Measurements from ENCODE around the gene SEMA4B.

The SEMA4B gene

DNA sequence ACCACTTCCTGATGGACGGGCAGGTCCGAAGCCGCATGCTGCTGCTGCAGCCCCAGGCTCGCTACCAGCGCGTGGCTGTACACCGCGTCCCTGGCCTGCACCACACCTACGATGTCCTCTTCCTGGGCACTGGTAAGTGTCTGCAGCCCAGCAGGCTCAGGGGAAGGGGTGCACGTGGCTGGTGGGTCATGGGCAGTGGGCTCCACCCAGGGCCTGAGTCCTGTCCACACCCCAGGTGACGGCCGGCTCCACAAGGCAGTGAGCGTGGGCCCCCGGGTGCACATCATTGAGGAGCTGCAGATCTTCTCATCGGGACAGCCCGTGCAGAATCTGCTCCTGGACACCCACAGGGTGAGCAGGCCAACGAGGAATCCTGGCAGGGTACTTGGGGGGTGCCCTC, 23.9 kb downstream of the SEMA4B start:
- no peak for DNase-seq (ENCODE audit: low spot score)
- no peak for FAIRE-seq

- FAIRE-seq (no peak), DNase-seq (ENCODE audit: low spot score) (no peak)
Measured at GRCh38 chr15:90225504-90226234, 24.5 kb downstream of the SEMA4B start.

DNA sequence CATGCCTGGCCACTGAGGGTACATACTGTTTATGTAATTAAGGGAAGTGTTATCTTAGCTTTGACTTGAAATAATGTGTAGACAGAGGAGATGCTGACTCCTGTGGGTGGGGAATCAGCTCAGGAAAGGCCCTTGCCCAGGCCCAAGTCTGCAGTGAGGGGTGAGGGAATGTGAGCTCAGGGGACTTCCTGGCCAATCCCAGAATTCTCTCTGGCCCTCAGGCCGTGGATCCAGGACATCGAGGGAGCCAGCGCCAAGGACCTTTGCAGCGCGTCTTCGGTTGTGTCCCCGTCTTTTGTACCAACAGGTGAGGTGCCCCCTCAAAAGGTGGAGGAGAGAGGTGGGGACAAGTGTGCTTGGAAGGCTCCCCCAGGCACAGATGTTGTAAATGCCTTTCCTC, 26.2 kb downstream of the SEMA4B start:
- no peak for DNase-seq (ENCODE audit: low spot score)
- FAIRE-seq: no peak

DNA sequence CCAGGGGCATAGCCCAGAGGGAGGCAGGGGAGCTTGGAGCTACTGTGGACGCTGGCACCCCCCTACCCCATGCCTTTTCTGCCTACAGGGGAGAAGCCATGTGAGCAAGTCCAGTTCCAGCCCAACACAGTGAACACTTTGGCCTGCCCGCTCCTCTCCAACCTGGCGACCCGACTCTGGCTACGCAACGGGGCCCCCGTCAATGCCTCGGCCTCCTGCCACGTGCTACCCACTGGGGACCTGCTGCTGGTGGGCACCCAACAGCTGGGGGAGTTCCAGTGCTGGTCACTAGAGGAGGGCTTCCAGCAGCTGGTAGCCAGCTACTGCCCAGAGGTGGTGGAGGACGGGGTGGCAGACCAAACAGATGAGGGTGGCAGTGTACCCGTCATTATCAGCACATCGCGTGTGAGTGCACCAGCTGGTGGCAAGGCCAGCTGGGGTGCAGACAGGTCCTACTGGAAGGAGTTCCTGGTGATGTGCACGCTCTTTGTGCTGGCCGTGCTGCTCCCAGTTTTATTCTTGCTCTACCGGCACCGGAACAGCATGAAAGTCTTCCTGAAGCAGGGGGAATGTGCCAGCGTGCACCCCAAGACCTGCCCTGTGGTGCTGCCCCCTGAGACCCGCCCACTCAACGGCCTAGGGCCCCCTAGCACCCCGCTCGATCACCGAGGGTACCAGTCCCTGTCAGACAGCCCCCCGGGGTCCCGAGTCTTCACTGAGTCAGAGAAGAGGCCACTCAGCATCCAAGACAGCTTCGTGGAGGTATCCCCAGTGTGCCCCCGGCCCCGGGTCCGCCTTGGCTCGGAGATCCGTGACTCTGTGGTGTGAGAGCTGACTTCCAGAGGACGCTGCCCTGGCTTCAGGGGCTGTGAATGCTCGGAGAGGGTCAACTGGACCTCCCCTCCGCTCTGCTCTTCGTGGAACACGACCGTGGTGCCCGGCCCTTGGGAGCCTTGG, 27.0 kb downstream of the SEMA4B start:
- no peak for DNase-seq (ENCODE audit: low spot score)
- no peak for FAIRE-seq

GRCh38 chr15:90228960-90229359, 27.8 kb downstream of the SEMA4B start:
- no peak for FAIRE-seq
- DNase-seq (ENCODE audit: low spot score): no peak

DNA sequence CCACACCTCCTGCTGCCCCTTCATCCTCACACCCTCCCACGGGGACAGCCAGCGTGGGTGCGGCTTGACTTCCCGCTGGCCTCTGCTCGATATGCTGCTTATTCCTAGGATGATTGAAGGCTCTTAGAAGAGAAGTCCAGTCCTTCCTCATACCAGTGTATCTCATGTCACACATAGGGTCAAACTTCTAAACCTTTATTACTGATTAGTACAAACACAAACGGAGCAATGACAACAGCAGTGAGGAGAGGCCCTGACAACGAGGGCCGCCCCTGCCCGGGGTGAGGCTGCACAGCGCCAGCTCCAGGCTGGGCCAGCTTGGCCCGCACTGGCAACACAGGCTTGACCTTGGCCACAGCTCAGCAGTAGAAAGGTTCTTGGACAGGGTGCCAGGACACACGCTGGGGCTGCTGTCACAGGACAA, 29.0 kb downstream of the SEMA4B start:
- no peak for FAIRE-seq
- DNase-seq (ENCODE audit: low spot score): no peak

DNA sequence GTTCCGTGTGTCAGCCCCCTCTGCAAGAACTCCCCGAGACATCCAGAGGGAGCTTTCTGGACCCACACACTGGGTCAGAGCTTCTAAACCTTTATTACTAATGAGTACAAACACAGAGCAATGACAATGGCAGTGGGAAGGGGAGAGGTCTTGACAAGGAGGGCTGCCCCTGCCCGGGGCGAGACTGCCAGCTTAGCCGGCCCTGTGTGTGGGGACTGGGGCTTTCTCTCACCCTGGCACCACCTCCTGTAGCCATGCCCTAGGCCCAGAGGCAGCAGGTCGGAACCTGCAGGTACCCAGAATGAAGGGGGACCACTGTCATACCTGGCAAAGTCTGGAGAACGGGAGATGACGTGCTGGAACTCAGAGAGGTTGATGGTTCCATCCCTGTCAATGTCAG, 29.5 kb downstream of the SEMA4B start:
- DNase-seq (ENCODE audit: low spot score) (no peak), FAIRE-seq (no peak)

- DNase-seq (ENCODE audit: low spot score) (no peak), FAIRE-seq (no peak)
Measured at GRCh38 chr15:90231028-90232017, 30.2 kb downstream of the SEMA4B start.

GRCh38 chr15:90232196-90232595, 31.1 kb downstream of the SEMA4B start:
- FAIRE-seq (no peak), DNase-seq (ENCODE audit: low spot score) (peak; percentile 54)

- FAIRE-seq (no peak), DNase-seq (ENCODE audit: low spot score) (no peak)
Measured at GRCh38 chr15:90232941-90233386, 31.8 kb downstream of the SEMA4B start.

- DNase-seq (ENCODE audit: low spot score) (peak; percentile 91), FAIRE-seq (no peak)
Measured at GRCh38 chr15:90233387-90234095, 32.4 kb downstream of the SEMA4B start, which contains the start of gene CIB1. Gene CIB1, minus strand, starts transcription at chr15:90233941. Its CDS starts 56 bp downstream, at chr15:90233885.

DNA sequence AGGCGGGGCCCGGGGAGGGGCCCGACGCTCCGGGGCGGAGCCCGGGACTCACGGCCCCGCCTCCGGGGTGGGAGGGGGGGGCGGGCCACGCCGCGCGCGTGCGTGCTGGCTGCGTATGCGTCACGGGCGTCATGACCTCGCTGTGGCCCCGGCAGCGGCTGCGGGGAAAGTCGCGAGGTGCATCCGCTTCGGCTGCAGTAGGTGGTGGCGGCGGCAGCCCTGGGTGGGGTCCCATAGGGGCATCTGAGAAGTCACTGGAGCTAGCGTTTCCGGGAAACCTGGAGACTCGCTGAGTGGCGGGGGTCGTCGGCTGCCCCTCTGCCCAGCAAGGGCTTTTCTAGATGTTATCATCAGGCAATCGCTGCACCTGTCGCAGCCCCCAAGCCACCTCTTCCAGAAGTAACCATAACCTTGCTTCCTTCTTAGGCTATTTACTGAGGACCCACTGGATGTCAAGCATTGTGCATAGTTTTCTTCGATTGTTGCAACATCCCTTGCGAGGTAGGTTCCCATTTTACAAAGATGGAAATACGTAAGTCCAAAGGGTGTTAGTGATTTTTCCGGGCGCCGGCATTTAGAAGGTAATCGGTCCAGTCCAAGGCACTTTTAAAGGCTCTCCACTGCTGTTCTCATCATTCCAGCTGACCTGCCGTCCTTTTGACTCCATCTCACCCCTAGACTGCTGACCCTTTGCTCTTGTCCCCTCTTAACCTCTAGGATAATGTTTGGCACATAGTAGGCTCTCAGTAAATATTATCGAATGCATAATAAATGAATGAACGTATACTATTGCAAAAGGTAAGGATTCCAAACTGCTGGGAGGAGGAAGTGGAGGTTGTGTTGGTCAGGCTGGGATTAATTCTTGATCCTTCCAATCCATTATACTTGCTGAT, 33.2 kb downstream of the SEMA4B start, which contains the start of gene GDPGP1:
TSS of gene GDPGP1 (plus strand) at position 114 of the 893 bp plus-strand sequence. CDS start 6,700 bp downstream, outside the sequence.
- FAIRE-seq: no peak
- DNase-seq (ENCODE audit: low spot score): no peak

GRCh38 chr15:90239371-90239770, 38.2 kb downstream of the SEMA4B start:
- FAIRE-seq (no peak), DNase-seq (ENCODE audit: low spot score) (no peak)

GRCh38 chr15:90240856-90241255, 39.7 kb downstream of the SEMA4B start:
- FAIRE-seq: no peak
- DNase-seq (ENCODE audit: low spot score): no peak

DNA sequence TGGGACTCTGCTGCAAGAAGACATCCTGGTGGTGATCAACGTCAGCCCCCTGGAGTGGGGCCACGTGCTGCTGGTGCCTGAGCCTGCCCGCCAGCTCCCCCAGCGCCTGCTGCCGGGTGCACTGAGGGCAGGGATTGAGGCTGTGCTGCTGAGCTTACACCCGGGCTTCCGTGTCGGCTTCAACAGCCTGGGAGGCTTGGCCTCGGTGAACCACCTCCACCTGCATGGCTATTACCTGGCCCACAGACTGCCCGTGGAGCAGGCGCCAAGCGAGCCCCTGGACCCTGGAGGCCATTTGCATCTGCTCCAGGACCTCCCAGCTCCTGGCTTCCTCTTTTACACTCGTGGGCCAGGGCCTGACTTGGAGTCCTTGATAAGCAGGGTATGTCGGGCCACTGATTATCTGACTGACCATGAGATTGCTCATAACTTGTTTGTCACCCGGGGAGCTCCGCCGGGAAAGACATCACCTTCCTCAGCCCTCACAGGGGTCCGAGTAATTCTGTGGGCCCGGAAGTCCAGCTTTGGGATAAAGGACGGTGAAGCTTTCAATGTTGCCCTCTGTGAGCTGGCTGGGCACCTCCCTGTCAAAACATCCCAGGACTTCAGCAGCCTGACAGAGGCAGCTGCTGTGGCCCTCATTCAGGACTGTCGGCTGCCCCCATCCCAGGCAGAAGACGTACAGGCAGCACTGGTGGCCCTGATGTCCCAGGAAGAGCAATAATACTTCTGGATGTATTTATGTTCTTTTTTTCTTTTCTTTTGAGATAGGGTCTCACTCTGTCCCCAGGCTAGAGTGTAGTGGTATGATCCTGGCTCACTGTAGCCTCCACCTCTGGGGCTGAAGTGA, 40.4 kb downstream of the SEMA4B start:
- DNase-seq (ENCODE audit: low spot score) (no peak), FAIRE-seq (no peak)

DNA sequence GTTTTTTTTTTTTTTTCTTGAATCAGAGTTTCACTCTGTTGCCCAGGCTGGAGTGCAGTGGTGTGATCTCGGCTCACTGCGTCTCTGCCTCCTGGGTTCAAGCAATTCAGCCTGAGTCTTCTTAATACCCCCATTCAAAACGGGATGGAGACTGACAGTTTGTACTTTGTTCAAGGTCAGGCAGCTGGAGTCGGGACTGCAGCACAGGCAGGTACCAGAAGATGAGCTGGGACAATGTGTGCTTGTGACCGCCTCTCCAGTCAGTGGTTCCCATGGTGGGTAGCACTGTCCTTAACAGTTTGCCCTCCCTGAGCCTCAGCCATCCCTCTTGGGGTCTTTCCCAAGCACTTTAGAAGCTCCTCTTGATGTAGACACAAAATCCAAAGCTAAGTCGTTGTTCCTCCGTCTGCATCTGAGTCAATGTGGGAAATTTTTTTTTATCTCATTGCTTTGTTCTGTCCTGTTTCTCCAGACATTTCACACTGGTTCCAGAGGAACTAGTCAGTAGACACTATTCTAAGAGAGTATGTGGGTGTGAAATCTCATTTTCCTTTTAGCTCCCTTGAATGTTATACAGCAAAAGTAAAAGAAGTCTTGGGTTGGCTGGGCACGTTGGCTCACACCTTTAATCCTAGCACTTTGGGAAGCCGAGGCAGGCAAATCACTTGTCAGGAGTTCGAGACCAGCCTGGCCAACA, 43.0 kb downstream of the SEMA4B start:
- FAIRE-seq (no peak), DNase-seq (ENCODE audit: low spot score) (no peak)

- DNase-seq (ENCODE audit: low spot score) (no peak), FAIRE-seq (no peak)
Measured at GRCh38 chr15:90248789-90249202, 47.7 kb downstream of the SEMA4B start.
